Measurements from ENCODE around the gene MECP2. TPM values are rescaled to one million over a fixed set of nuclear protein-coding genes. Genes with fewer than 3 reads are reported as not detected.
"Not testable (repeated sequence)": the region's sequence is repeated elsewhere in the genome, so short reads cannot be mapped to it uniquely, and the experiment has no call there.

Gene MECP2
- total RNA-seq (15.4 and 24.9 TPM in 2 replicates), polyA plus RNA-seq (11.5 and 11.6 TPM in 2 replicates), polyA minus RNA-seq (ENCODE audit: low replicate concordance) (18.5 and 20.7 TPM in 2 replicates)
- polyA plus RNA-seq (2012), result 14.6 and 17.5 TPM in 2 replicates

DNA sequence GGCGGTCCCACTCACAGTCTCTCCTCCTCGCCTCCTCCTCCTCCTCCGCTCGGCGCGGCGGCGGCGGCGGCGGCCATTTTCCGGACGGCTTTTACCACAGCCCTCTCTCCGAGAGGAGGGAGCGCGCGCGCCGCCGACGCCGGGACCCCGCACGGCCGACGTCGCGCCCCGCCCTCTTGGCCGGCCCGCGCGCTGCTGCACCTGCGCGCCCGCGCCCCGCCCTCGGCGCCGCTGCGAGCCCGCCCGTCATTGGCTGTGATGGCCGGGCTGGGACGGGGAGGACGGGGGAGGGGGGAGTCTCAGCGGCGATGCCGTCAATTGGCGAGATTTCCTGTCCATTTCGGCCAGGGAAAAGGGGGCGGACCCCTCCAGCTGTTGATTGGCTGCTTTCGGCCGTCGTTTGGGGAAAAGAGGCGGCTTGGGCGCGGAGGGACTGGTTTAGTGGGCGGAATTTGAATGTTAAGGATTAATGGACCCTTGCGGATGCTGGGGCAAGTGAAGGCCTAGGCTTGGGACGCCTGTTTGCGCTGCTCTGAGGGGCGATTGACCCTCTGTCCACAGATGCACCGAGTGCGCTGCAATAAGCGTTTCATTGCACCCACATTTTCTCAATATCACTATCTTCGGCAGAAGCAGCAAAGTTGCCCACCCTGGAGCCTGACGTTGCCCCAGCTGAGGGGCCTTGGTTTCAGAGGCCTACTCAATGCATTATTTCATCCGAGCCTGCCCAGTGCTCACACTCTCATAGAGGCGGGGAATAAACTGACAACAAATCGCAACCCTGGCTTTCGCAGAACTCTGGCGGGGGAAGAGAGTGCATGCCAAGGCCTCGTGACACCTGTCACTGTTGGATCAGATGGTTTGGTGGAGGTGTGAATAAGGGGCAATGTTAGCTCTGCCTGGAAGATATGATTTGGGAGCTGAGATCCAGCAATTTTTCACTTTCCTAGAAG, at the start of gene MECP2:
Gene MECP2 (minus strand): TSS at position 129 of the 953 bp plus-strand sequence.
- H3K4me2 ChIP-seq (ENCODE audit: extremely low read depth, insufficient read depth, low read length), result peak within 1 kb of the TSS; percentile 87
- H3K4me3 ChIP-seq (replicated peaks in 1 of 4; ENCODE audit: control extremely low read depth in 1 of 4, insufficient read depth in 1 of 4, low read depth in 3 of 4, low read length in 4 of 4), result peak within 1 kb of the TSS; percentile 65 to 75 (median 71)
- DNase-seq (ENCODE audit: low read depth in 2 of 2), result peak; percentile 88 to 91
- peaks cover 37% of the 10 kb centered on the region for H3K79me2 ChIP-seq (ENCODE audit: control insufficient read depth, insufficient read depth, low read length)
- TF ChIP-seq CTCF (conservative IDR thresholded peaks at IDR 0.05 in 1 of 2, IDR thresholded peaks at IDR 0.05 in 1 of 2; ENCODE audit: low read depth in 1 of 2, low read length in 2 of 2) (no peak), EZH2 (IDR thresholded peaks at IDR 0.05; ENCODE audit: low read length, missing control alignments) (no peak)
- H3K36me3 ChIP-seq (ENCODE audit: control insufficient read depth, insufficient read depth, low read length), result no peaks in the 10 kb centered on the region
- peak within 1 kb of the TSS; percentile 63 for H2AFZ ChIP-seq (ENCODE audit: low read length)
- H3K4me1 ChIP-seq (ENCODE audit: control insufficient read depth, extremely low read depth, insufficient read depth, low read length), result peaks cover 5% of the 10 kb centered on the region
- H3K27me3 ChIP-seq (ENCODE audit: control insufficient read depth, insufficient read depth, low read length), result no peaks in the 10 kb centered on the region
- H3K9me3 ChIP-seq (ENCODE audit: control insufficient read depth, insufficient read depth, low read depth, low read length), result no peaks in the 10 kb centered on the region
- H4K20me1 ChIP-seq (ENCODE audit: control insufficient read depth, extremely low read depth, insufficient read depth, low read length), result no peaks in the 10 kb centered on the region
- peak within 1 kb of the TSS; percentile 84 for H3K9ac ChIP-seq (ENCODE audit: insufficient read depth, low read length)
- peak within 1 kb of the TSS; percentile 84 for H3K27ac ChIP-seq (ENCODE audit: insufficient read depth, low read length)

GRCh38 chrX:154144010-154144409, 46.5 kb upstream of the MECP2 start, which contains the start of gene OPN1LW:
OPN1LW (plus strand) TSS chrX:154144243; CDS start chrX:154144284, 41 bp downstream.
- H3K4me3 ChIP-seq (replicated peaks in 1 of 4; ENCODE audit: control extremely low read depth in 1 of 4, insufficient read depth in 1 of 4, low read depth in 3 of 4, low read length in 4 of 4); H4K20me1 ChIP-seq (ENCODE audit: control insufficient read depth, extremely low read depth, insufficient read depth, low read length); H2AFZ ChIP-seq (ENCODE audit: low read length); H3K4me2 ChIP-seq (ENCODE audit: extremely low read depth, insufficient read depth, low read length); H3K79me2 ChIP-seq (ENCODE audit: control insufficient read depth, insufficient read depth, low read length); H3K27me3 ChIP-seq (ENCODE audit: control insufficient read depth, insufficient read depth, low read length); H3K9me3 ChIP-seq (ENCODE audit: control insufficient read depth, insufficient read depth, low read depth, low read length); H3K27ac ChIP-seq (ENCODE audit: insufficient read depth, low read length); H3K36me3 ChIP-seq (ENCODE audit: control insufficient read depth, insufficient read depth, low read length); H3K4me1 ChIP-seq (ENCODE audit: control insufficient read depth, extremely low read depth, insufficient read depth, low read length); DNase-seq (ENCODE audit: low read depth in 2 of 2); H3K9ac ChIP-seq (ENCODE audit: insufficient read depth, low read length): not testable (repeated sequence)

DNA sequence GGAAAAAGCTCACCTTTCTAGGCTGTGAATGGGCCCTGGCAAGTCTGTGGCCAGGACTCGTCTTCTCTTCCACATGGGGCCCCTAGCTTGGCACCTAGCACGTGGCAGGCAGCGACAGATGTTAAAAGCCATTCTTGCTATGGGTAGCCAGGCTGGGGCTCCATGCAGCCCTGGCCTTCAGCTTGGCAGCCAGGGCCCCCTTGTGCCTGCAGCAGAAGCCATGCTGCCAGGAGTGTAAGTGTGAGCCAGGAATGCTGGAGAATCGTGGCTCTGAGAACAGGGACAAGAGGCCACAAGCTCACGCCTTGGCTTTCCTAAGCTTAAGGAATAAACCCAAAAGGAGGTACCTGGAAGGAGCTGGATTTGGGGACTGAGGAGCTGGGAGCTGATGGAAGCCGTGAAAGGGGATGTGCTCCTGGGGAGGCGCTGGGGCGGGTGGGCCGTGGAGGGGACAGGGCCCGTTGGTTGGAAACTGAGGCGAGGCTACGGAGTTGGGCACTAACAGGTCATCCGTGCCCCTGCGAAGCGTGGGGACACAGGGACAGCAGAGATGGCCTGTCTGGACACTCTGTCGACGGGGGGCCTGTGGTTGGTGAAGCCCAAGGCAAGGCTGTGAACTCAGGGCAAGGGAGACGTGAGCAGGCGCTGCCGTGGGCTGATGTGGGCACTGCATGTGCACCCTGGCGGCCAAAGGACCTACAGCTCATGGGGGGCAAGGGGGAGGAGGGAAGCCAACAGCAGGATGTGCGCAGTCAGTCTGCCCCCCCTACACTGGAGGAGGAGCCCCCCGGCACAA, 45.6 kb upstream of the MECP2 start:
- H2AFZ ChIP-seq (ENCODE audit: low read length), result no peak overlapping the region
- no peaks in the 10 kb centered on the region for H3K27me3 ChIP-seq (ENCODE audit: control insufficient read depth, insufficient read depth, low read length)
- H3K4me3 ChIP-seq (replicated peaks in 1 of 4; ENCODE audit: control extremely low read depth in 1 of 4, insufficient read depth in 1 of 4, low read depth in 3 of 4, low read length in 4 of 4), result no peak overlapping the region
- TF ChIP-seq CTCF (conservative IDR thresholded peaks at IDR 0.05 in 1 of 2, IDR thresholded peaks at IDR 0.05 in 1 of 2; ENCODE audit: low read depth in 1 of 2, low read length in 2 of 2), result no peak
- no peak for TF ChIP-seq EZH2 (IDR thresholded peaks at IDR 0.05; ENCODE audit: low read length, missing control alignments)
- H3K79me2 ChIP-seq (ENCODE audit: control insufficient read depth, insufficient read depth, low read length), result no peaks in the 10 kb centered on the region
- H3K9ac ChIP-seq (ENCODE audit: insufficient read depth, low read length), result no peak overlapping the region
- DNase-seq (ENCODE audit: low read depth in 2 of 2), result no peak
- no peaks in the 10 kb centered on the region for H3K4me1 ChIP-seq (ENCODE audit: control insufficient read depth, extremely low read depth, insufficient read depth, low read length)
- no peaks in the 10 kb centered on the region for H3K36me3 ChIP-seq (ENCODE audit: control insufficient read depth, insufficient read depth, low read length)
- no peak overlapping the region for H3K4me2 ChIP-seq (ENCODE audit: extremely low read depth, insufficient read depth, low read length)
- H4K20me1 ChIP-seq (ENCODE audit: control insufficient read depth, extremely low read depth, insufficient read depth, low read length), result no peaks in the 10 kb centered on the region
- H3K9me3 ChIP-seq (ENCODE audit: control insufficient read depth, insufficient read depth, low read depth, low read length), result no peaks in the 10 kb centered on the region
- no peak overlapping the region for H3K27ac ChIP-seq (ENCODE audit: insufficient read depth, low read length)

Data from fibroblast of lung (primary cell).